HCT116 (cell line): ENCODE results near the gene FSHR. TPM values are rescaled to one million over a fixed set of nuclear protein-coding genes. Genes with fewer than 3 reads are reported as not detected.

Experiments used
- ATAC-seq: fragments of 200-7000 bp; cut with Tn5 transposase; 2 replicates; pipeline ENCODE4 v1.9.1; 2020; ENCODE audit warnings: mild to moderate bottlenecking, moderate library complexity
- BruUV-seq: library from RNA; stranded (reverse); fragments of 400-500 nt; replicated peaks from 2 replicates; lab custom pipeline; 2021; lab: Mats Ljungman, UMichigan
- CTCF ChIA-PET: fragments of 300-600 bp; sonication (Branson Sonifier 250); formaldehyde crosslinking; loops from one replicate; lab custom pipeline; 2021; ENCODE audit warnings: antibody characterized with exemption; lab: Charles Lee
- POLR2A ChIA-PET: fragments of 300-600, 350-600 bp; sonication (Branson Sonifier 250); formaldehyde crosslinking; loops from one replicate; lab custom pipeline; 2021; ENCODE audit warnings: antibody characterized with exemption; lab: Charles Lee
- RAD21 ChIA-PET, 2 experiments: fragments of 300-600 bp; sonication (Branson Sonifier 250); formaldehyde crosslinking; loops; one replicate each; lab custom pipeline; 2023; ENCODE audit warnings: low total read pairs in 2 of 2; ENCODE audit not compliant: uncharacterized antibody in 2 of 2, unreplicated experiment in 2 of 2, low non-redundant PET in 1 of 2; lab: Charles Lee
- DNase-seq: peaks from one replicate; pipeline ENCODE4 v3.0.0-alpha.2; 2010; ENCODE audit warnings: low read depth, low spot score
- H2AFZ ChIP-seq: fragments of 200-600 bp; shearing (Covaris generic), sonication (generic); 2 replicates; pipeline ENCODE4 v1.6.1; 2017; ENCODE audit warnings: low read depth, mixed run types, mixed read lengths, antibody characterized with exemption, low read length; ENCODE audit not compliant: poor library complexity, severe bottlenecking
- H3K27ac ChIP-seq: 2 replicates; pipeline ENCODE4 v1.5.1; 2012; ENCODE audit warnings: low read depth, low read length
- H3K27me3 ChIP-seq: fragments of 200-600 bp; sonication (generic); 2 replicates; pipeline ENCODE4 v1.6.1; 2016; ENCODE audit warnings: mixed run types, low read length, mixed read lengths; ENCODE audit not compliant: insufficient read depth
- H3K36me3 ChIP-seq, 2 experiments: fragments of 200-500 bp in 1 of 2; fragments of 200-600 bp in 1 of 2; sonication (Bioruptor generic) in 1 of 2; sonication (generic) in 1 of 2; 2 replicates each; pipeline versions ENCODE4 v1.5.1 to v1.6.1; 2014 to 2016; ENCODE audit warnings: low read length in 2 of 2, inconsistent platforms in 1 of 2, mixed read lengths in 1 of 2, mixed run types in 1 of 2; ENCODE audit not compliant: insufficient read depth in 2 of 2, control insufficient read depth in 1 of 2
- H3K4me1 ChIP-seq, 2 experiments: fragments of 200-600 bp in 1 of 2; sonication (generic) in 1 of 2; 2 replicates each; pipeline versions ENCODE4 v1.5.1 to v1.6.1; 2012 to 2017; ENCODE audit warnings: low read length in 2 of 2, inconsistent platforms in 1 of 2, mild to moderate bottlenecking in 1 of 2, mixed read lengths in 1 of 2, mixed run types in 1 of 2, moderate library complexity in 1 of 2; ENCODE audit not compliant: insufficient read depth in 2 of 2, control insufficient read depth in 1 of 2
- H3K4me2 ChIP-seq: fragments of 200-600 bp; sonication (generic); 2 replicates; pipeline ENCODE4 v1.6.1; 2017; ENCODE audit warnings: mixed run types, low read length, mixed read lengths
- H3K4me3 ChIP-seq, 2 experiments: fragments of 200-600 bp in 1 of 2; sonication (generic) in 1 of 2; replicated peaks in 1 of 2; 2 replicates each; pipeline ENCODE4 v1.5.1; 2011 to 2016; ENCODE audit warnings: low read length in 2 of 2, control low read depth in 1 of 2, low read depth in 1 of 2, mild to moderate bottlenecking in 1 of 2, mixed read lengths in 1 of 2, mixed run types in 1 of 2
- H3K79me2 ChIP-seq: fragments of 200-600 bp; sonication (generic); 2 replicates; pipeline ENCODE4 v1.6.1; 2017; ENCODE audit warnings: mild to moderate bottlenecking, mixed run types, low read length, moderate library complexity, mixed read lengths; ENCODE audit not compliant: insufficient read depth
- H3K9ac ChIP-seq: fragments of 200-600 bp; sonication (generic); 2 replicates; pipeline ENCODE4 v1.6.1; 2016; ENCODE audit warnings: low read length, mixed read lengths
- H3K9me2 ChIP-seq: fragments of 200-600 bp; sonication (generic), shearing (Covaris generic); 2 replicates; pipeline ENCODE4 v1.6.1; 2017; ENCODE audit warnings: mixed run types, mild to moderate bottlenecking, moderate library complexity; ENCODE audit not compliant: insufficient read depth
- H3K9me3 ChIP-seq, 2 experiments: fragments of 200-500 bp in 1 of 2; fragments of 200-600 bp in 1 of 2; sonication (Bioruptor generic) in 1 of 2; sonication (generic) in 1 of 2; 2 replicates each; pipeline ENCODE4 v1.6.1; 2014 to 2017; ENCODE audit warnings: low read length in 2 of 2, mixed read lengths in 2 of 2, inconsistent platforms in 1 of 2, low read depth in 1 of 2, mild to moderate bottlenecking in 1 of 2, mixed run types in 1 of 2, moderate library complexity in 1 of 2; ENCODE audit not compliant: control insufficient read depth in 1 of 2, insufficient read depth in 1 of 2
- H4K20me1 ChIP-seq: fragments of 200-600 bp; sonication (generic), shearing (Covaris generic); 2 replicates; pipeline ENCODE4 v1.6.1; 2017; ENCODE audit warnings: mixed run types, mild to moderate bottlenecking, moderate library complexity; ENCODE audit not compliant: insufficient read depth
- ELF1 ChIP-seq: IDR thresholded peaks from 2 replicates; pipeline ENCODE4 v1.6.1; 2012; ENCODE audit warnings: low read depth, borderline replicate concordance
- EZH2 ChIP-seq: fragments of 200-600 bp; sonication (generic); IDR thresholded peaks from 2 replicates; pipeline ENCODE4 v1.6.1; 2017; ENCODE audit warnings: antibody characterized with exemption, mixed run types
- EZH2phosphoT487 ChIP-seq: fragments of 200-600 bp; IDR thresholded peaks from 2 replicates; pipeline ENCODE4 v1.6.1; 2018; ENCODE audit warnings: antibody characterized with exemption, borderline replicate concordance
- FOSL1 ChIP-seq: IDR thresholded peaks from 2 replicates; pipeline ENCODE4 v1.6.1; 2012; ENCODE audit warnings: low read depth
- POLR2A ChIP-seq: IDR thresholded peaks from 2 replicates; pipeline ENCODE4 v1.7.0; 2011; ENCODE audit warnings: borderline replicate concordance; ENCODE audit not compliant: insufficient read depth, insufficient read length; ENCODE audit errors: extremely low read depth
- RAD21 ChIP-seq: IDR thresholded peaks from 2 replicates; pipeline ENCODE4 v1.6.1; 2012; ENCODE audit warnings: low read depth, mild to moderate bottlenecking
- SIN3A ChIP-seq: IDR thresholded peaks from 2 replicates; pipeline ENCODE4 v1.6.1; 2012; ENCODE audit warnings: low read depth
- SP1 ChIP-seq: IDR thresholded peaks from 2 replicates; pipeline ENCODE4 v1.6.1; 2012; ENCODE audit warnings: low read depth
- SRF ChIP-seq: IDR thresholded peaks from 2 replicates; pipeline ENCODE4 v1.6.1; 2012; ENCODE audit warnings: low read depth
- TCF7L2 ChIP-seq: IDR thresholded peaks from 2 replicates; pipeline ENCODE4 v1.7.0; 2011; ENCODE audit warnings: borderline replicate concordance, inconsistent platforms; ENCODE audit not compliant: insufficient read depth, insufficient read length; ENCODE audit errors: extremely low read depth
- YY1 ChIP-seq: IDR thresholded peaks from 2 replicates; pipeline ENCODE4 v1.6.1; 2011; ENCODE audit warnings: low read length, low read depth, moderate library complexity, mild to moderate bottlenecking; ENCODE audit not compliant: insufficient replicate concordance; ENCODE audit errors: extremely low read depth
- ZFX ChIP-seq: fragments of 450-650 bp; IDR thresholded peaks from 2 replicates; pipeline ENCODE4 v1.6.1; 2017
- ZNF274 ChIP-seq: fragments of 200-500 bp; sonication (Bioruptor generic); IDR thresholded peaks from 2 replicates; pipeline ENCODE4 v1.6.1; 2014; ENCODE audit warnings: mild to moderate bottlenecking, low read depth, low read length, inconsistent platforms
- intact Hi-C: fragments of 100-400 bp; cut with micrococcal nuclease; formaldehyde crosslinking; loops from 2 replicates; pipeline ENCODE4 v1.10.0; 2022
- total RNA-seq: library from RNA; stranded (reverse); gene quantifications from one replicate; pipeline ENCODE4 v1.2.1, GENCODE V29; 2021; ENCODE audit not compliant: unreplicated experiment
- TF ChIP-seq, protein P1 (sequence below): IDR thresholded peaks from 2 replicates; pipeline ENCODE4 v1.6.1; 2012
- TF ChIP-seq, protein P2 (sequence below): IDR thresholded peaks from 2 replicates; pipeline ENCODE4 v1.6.1; 2012; ENCODE audit warnings: low read depth
- TF ChIP-seq, protein P3 (sequence below): IDR thresholded peaks from 2 replicates; pipeline ENCODE4 v1.6.1; 2012

Gene FSHR
- total RNA-seq, 1 experiment from 2014 or later, result not detected

DNA sequence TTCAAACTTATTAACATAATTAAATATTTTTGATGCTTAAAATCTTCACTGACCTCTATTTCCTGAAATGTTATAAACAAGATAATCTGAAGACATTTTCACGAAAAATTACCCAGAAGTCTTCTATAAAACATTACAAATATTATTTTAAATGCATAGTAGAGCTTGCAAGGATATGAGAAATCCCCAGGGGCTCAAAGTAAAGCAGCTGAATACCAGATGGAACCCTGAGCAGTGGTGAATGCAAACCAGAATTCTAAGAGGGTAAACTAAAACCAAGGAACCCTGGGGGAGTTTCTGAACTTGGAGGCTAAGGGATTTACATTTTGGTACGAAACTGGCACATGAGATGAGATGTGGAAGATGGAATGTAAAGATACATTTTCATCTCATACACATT, 83.6 kb downstream of the FSHR start:
- Histone ChIP-seq H3K9me2 (no peaks in the 10 kb centered on the region), H3K36me3 (no peaks in the 10 kb centered on the region), H4K20me1 (no peaks in the 10 kb centered on the region), H3K4me3 (no peak overlapping the region), H3K9ac (no peak overlapping the region), H2AFZ (no peak overlapping the region), H3K27ac (no peak overlapping the region), H3K9me3 (0 out of 4 replicates have a peak, but pooled peaks cover 0 to 6% of the 10 kb centered on the region in 2 experiments), H3K4me1 (no peaks in the 10 kb centered on the region), H3K4me2 (no peak overlapping the region), H3K27me3 (no peaks in the 10 kb centered on the region), H3K79me2 (no peaks in the 10 kb centered on the region)
- ChIA-PET CTCF (no interaction called here), RAD21 (no interaction called here), POLR2A (no interaction called here)
- DNase-seq (no peak), ATAC-seq (no peak)
- BruUV-seq, result no TSS peak
- intact Hi-C loops, result no loop called here
- TF ChIP-seq ELF1 (no peak), SIN3A (no peak), RAD21 (no peak), FOSL1 (no peak), ZNF274 (no peak), TCF7L2 (no peak), SRF (no peak), SP1 (no peak), YY1 (no peak), EZH2 (no peak), ZFX (no peak), EZH2phosphoT487 (no peak), POLR2A (no peak)
- TF ChIP-seq, protein P1, sequence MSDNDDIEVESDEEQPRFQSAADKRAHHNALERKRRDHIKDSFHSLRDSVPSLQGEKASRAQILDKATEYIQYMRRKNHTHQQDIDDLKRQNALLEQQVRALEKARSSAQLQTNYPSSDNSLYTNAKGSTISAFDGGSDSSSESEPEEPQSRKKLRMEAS, result no peak
- TF ChIP-seq, protein P2, sequence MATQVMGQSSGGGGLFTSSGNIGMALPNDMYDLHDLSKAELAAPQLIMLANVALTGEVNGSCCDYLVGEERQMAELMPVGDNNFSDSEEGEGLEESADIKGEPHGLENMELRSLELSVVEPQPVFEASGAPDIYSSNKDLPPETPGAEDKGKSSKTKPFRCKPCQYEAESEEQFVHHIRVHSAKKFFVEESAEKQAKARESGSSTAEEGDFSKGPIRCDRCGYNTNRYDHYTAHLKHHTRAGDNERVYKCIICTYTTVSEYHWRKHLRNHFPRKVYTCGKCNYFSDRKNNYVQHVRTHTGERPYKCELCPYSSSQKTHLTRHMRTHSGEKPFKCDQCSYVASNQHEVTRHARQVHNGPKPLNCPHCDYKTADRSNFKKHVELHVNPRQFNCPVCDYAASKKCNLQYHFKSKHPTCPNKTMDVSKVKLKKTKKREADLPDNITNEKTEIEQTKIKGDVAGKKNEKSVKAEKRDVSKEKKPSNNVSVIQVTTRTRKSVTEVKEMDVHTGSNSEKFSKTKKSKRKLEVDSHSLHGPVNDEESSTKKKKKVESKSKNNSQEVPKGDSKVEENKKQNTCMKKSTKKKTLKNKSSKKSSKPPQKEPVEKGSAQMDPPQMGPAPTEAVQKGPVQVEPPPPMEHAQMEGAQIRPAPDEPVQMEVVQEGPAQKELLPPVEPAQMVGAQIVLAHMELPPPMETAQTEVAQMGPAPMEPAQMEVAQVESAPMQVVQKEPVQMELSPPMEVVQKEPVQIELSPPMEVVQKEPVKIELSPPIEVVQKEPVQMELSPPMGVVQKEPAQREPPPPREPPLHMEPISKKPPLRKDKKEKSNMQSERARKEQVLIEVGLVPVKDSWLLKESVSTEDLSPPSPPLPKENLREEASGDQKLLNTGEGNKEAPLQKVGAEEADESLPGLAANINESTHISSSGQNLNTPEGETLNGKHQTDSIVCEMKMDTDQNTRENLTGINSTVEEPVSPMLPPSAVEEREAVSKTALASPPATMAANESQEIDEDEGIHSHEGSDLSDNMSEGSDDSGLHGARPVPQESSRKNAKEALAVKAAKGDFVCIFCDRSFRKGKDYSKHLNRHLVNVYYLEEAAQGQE, result no peak
- TF ChIP-seq, protein P3, sequence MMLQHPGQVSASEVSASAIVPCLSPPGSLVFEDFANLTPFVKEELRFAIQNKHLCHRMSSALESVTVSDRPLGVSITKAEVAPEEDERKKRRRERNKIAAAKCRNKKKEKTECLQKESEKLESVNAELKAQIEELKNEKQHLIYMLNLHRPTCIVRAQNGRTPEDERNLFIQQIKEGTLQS, result no peak
- TF ChIP-seq, all 23 proteins: peak for 0
